GM12878 (cell line): ENCODE data around the gene CFI. TPM values are rescaled to one million over a fixed set of nuclear protein-coding genes. Genes with fewer than 3 reads are reported as not detected.
A peak's percentile ranks its signal among the peaks of the same experiment; 100 is the strongest.

ENCODE experiments used
- BCL11A ChIP-seq: IDR thresholded peaks from 2 replicates; pipeline ENCODE4 v1.6.1; 2011; ENCODE audit warnings: low read depth, low read length
- BRCA1 ChIP-seq: IDR thresholded peaks from 2 replicates; pipeline ENCODE4 v1.6.1; 2011; ENCODE audit warnings: low read depth, low read length, improper control_type of control experiment
- CHD4 ChIP-seq: fragments of 200-600 bp; sonication (generic); IDR thresholded peaks from 2 replicates; pipeline ENCODE4 v1.6.1; 2016; ENCODE audit warnings: mild to moderate bottlenecking
- ESRRA ChIP-seq: IDR thresholded peaks from 2 replicates; pipeline ENCODE4 v1.6.1; 2012; ENCODE audit warnings: mild to moderate bottlenecking, low read length, improper control_type of control experiment
- MTA2 ChIP-seq: fragments of 450-650 bp; IDR thresholded peaks from 2 replicates; pipeline ENCODE4 v1.6.1; 2016; ENCODE audit warnings: low read depth, mild to moderate bottlenecking, moderate library complexity
- MXI1 ChIP-seq: fragments of 150-350 bp; IDR thresholded peaks from 2 replicates; pipeline ENCODE4 v1.6.1; 2011; ENCODE audit warnings: low read depth, mild to moderate bottlenecking, inconsistent platforms, low read length, improper control_type of control experiment
- PAX8 ChIP-seq: fragments of 450-650 bp; IDR thresholded peaks from 2 replicates; pipeline ENCODE4 v1.6.1; 2017; ENCODE audit warnings: mild to moderate bottlenecking, moderate library complexity
- POLR2AphosphoS5 ChIP-seq: IDR thresholded peaks from 2 replicates; pipeline ENCODE4 v1.6.1; 2011; ENCODE audit warnings: mild to moderate bottlenecking, low read length, inconsistent platforms
- RELA ChIP-seq: fragments of 450-650 bp; IDR thresholded peaks from 2 replicates; pipeline ENCODE4 v1.8.0; 2014; ENCODE audit warnings: borderline replicate concordance; ENCODE audit not compliant: partially characterized antibody
- SMAD1 ChIP-seq: fragments of 450-650 bp; IDR thresholded peaks from 2 replicates; pipeline ENCODE4 v1.6.1; 2018; ENCODE audit warnings: mild to moderate bottlenecking, low read depth; ENCODE audit not compliant: partially characterized antibody
- SUPT20H ChIP-seq: IDR thresholded peaks from 2 replicates; pipeline ENCODE4 v1.6.1; 2011; ENCODE audit warnings: low read depth, mild to moderate bottlenecking, low read length, moderate library complexity, borderline replicate concordance; ENCODE audit not compliant: control insufficient read depth
- TCF3 ChIP-seq: IDR thresholded peaks from 2 replicates; pipeline ENCODE4 v1.6.1; 2012; ENCODE audit warnings: low read depth, mild to moderate bottlenecking, low read length, borderline replicate concordance; ENCODE audit not compliant: insufficient read depth
- ZSCAN29 ChIP-seq: fragments of 450-650 bp; IDR thresholded peaks from 2 replicates; pipeline ENCODE4 v1.6.1; 2017; ENCODE audit warnings: mild to moderate bottlenecking, moderate library complexity
- polyA plus RNA-seq, 11 experiments: library from polyadenylated mRNA; depleted of rRNA in 4 of 11; unstranded in 6 of 11; stranded (reverse) in 5 of 11; fragments of >200 nt; fragmentation: Nextera tagmentation in 4 of 11; fragmentation: Illumina TruSeq in 1 of 11; extraction: Ambion mirVana in 4 of 11; extraction: Trizol in 1 of 11; gene quantifications; 1 replicate in 1 of 11; 2 replicates in 10 of 11; pipeline versions ENCODE4 v1.2.1 to v1.2.3, GENCODE V29; 2011 to 2016; ENCODE audit warnings: inconsistent platforms in 2 of 11, missing spikeins in 2 of 11, low read depth in 1 of 11
- total RNA-seq, 4 experiments: library from RNA; depleted of rRNA in 3 of 4; stranded (reverse); fragments of >200 nt in 3 of 4; fragmentation: Illumina TruSeq in 1 of 4; extraction: Trizol in 1 of 4; gene quantifications; 2 replicates each; pipeline versions ENCODE4 v1.2.1 to v1.2.3, GENCODE V29; 2013 to 2021
- TF ChIP-seq, protein P1 (sequence below): IDR thresholded peaks from 2 replicates; pipeline ENCODE4 v1.6.1; 2012; ENCODE audit warnings: low read depth, low read length, improper control_type of control experiment
- TF ChIP-seq, protein P2 (sequence below): IDR thresholded peaks from 2 replicates; pipeline ENCODE4 v1.6.1; 2012; ENCODE audit warnings: low read length, inconsistent platforms
- TF ChIP-seq, protein P3 (sequence below): fragments of 150-350 bp; IDR thresholded peaks from 2 replicates; pipeline ENCODE4 v1.6.1; 2016; ENCODE audit warnings: low read depth, low read length
- TF ChIP-seq, protein P4 (sequence below): fragments of 450-650 bp; IDR thresholded peaks from 2 replicates; pipeline ENCODE4 v1.6.1; 2017; ENCODE audit warnings: low read depth, mild to moderate bottlenecking, moderate library complexity
- TF ChIP-seq, protein P5 (sequence below): fragments of 450-650 bp; IDR thresholded peaks from 2 replicates; pipeline ENCODE4 v1.6.1; 2018; ENCODE audit warnings: mild to moderate bottlenecking, low read depth, moderate library complexity; ENCODE audit not compliant: partially characterized antibody

CFI gene
- total and polyA plus RNA-seq, 10 of the 15 experiments (the other 5 are each of a cell fraction or from before 2014, with no cell fraction given), result 0.15 to 0.28 TPM; not detected in 8

DNA sequence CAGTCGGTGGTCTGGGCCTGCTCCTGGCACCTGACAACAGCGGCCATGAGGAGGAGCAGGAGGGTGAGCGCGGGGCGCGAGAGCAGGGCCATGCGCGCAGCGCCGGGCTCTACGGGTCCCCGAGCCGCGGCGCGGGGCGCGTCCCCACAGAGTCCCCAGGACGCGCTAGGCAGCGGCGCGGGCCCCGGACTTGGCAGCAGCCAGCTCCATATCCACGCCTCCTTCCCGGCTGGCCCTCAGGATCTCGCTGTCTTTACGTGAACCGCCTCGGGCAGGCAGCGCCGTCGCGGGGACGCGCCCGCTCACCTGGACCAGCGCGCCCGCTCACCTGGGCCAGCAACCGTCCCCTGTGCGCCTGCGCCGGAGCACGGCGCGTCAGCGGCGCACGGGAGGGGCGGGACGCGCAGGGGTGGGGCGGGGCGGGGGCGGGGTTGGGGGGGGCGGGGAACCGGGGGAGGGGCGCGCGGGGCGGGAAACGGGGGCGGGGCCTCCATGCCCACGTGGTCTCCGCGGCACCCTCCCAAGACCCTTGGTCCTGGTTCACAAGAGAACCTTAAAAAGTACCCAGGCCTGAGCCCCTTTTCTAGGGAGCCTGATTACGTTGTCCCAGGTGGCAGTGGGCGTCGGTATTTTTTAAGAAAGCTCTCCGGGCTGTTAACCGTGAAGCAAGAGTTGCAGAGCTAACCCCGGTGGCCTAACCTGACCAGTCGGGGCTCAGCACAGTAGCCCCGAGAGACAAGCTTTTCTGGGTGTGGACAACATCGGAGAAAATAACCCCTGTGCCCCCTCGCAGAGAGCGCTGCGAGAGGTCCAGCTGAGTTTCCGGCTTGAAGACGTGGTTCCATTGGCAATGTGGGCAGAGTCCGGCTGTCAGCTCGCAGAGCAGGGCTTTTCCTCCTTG, 71.8 kb downstream of the CFI start, which contains the start of gene PLA2G12A (continued):
- TF ChIP-seq, protein P1, sequence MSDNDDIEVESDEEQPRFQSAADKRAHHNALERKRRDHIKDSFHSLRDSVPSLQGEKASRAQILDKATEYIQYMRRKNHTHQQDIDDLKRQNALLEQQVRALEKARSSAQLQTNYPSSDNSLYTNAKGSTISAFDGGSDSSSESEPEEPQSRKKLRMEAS, result no peak; the same call in 1 of the 2 replicates
- TF ChIP-seq ZSCAN29, result no peak
- TF ChIP-seq TCF3, result no peak
- no peak for TF ChIP-seq BCL11A
- no peak for TF ChIP-seq SMAD1
- TF ChIP-seq PAX8, result no peak
- no peak for TF ChIP-seq POLR2AphosphoS5
- TF ChIP-seq SUPT20H, result no peak
- no peak for TF ChIP-seq ESRRA
- TF ChIP-seq MXI1, result peak; percentile 43
- TF ChIP-seq, protein P2, sequence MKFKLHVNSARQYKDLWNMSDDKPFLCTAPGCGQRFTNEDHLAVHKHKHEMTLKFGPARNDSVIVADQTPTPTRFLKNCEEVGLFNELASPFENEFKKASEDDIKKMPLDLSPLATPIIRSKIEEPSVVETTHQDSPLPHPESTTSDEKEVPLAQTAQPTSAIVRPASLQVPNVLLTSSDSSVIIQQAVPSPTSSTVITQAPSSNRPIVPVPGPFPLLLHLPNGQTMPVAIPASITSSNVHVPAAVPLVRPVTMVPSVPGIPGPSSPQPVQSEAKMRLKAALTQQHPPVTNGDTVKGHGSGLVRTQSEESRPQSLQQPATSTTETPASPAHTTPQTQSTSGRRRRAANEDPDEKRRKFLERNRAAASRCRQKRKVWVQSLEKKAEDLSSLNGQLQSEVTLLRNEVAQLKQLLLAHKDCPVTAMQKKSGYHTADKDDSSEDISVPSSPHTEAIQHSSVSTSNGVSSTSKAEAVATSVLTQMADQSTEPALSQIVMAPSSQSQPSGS, result no peak
- no peak for TF ChIP-seq BRCA1
- no peak for TF ChIP-seq RELA
- no peak for TF ChIP-seq CHD4
- TF ChIP-seq, protein P3, sequence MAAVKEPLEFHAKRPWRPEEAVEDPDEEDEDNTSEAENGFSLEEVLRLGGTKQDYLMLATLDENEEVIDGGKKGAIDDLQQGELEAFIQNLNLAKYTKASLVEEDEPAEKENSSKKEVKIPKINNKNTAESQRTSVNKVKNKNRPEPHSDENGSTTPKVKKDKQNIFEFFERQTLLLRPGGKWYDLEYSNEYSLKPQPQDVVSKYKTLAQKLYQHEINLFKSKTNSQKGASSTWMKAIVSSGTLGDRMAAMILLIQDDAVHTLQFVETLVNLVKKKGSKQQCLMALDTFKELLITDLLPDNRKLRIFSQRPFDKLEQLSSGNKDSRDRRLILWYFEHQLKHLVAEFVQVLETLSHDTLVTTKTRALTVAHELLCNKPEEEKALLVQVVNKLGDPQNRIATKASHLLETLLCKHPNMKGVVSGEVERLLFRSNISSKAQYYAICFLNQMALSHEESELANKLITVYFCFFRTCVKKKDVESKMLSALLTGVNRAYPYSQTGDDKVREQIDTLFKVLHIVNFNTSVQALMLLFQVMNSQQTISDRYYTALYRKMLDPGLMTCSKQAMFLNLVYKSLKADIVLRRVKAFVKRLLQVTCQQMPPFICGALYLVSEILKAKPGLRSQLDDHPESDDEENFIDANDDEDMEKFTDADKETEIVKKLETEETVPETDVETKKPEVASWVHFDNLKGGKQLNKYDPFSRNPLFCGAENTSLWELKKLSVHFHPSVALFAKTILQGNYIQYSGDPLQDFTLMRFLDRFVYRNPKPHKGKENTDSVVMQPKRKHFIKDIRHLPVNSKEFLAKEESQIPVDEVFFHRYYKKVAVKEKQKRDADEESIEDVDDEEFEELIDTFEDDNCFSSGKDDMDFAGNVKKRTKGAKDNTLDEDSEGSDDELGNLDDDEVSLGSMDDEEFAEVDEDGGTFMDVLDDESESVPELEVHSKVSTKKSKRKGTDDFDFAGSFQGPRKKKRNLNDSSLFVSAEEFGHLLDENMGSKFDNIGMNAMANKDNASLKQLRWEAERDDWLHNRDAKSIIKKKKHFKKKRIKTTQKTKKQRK, result no peak
- TF ChIP-seq, protein P4, sequence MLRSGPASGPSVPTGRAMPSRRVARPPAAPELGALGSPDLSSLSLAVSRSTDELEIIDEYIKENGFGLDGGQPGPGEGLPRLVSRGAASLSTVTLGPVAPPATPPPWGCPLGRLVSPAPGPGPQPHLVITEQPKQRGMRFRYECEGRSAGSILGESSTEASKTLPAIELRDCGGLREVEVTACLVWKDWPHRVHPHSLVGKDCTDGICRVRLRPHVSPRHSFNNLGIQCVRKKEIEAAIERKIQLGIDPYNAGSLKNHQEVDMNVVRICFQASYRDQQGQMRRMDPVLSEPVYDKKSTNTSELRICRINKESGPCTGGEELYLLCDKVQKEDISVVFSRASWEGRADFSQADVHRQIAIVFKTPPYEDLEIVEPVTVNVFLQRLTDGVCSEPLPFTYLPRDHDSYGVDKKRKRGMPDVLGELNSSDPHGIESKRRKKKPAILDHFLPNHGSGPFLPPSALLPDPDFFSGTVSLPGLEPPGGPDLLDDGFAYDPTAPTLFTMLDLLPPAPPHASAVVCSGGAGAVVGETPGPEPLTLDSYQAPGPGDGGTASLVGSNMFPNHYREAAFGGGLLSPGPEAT, result peak; percentile 39; the same call in 1 of the 2 replicates
- TF ChIP-seq MTA2, result no peak
- TF ChIP-seq, protein P5, sequence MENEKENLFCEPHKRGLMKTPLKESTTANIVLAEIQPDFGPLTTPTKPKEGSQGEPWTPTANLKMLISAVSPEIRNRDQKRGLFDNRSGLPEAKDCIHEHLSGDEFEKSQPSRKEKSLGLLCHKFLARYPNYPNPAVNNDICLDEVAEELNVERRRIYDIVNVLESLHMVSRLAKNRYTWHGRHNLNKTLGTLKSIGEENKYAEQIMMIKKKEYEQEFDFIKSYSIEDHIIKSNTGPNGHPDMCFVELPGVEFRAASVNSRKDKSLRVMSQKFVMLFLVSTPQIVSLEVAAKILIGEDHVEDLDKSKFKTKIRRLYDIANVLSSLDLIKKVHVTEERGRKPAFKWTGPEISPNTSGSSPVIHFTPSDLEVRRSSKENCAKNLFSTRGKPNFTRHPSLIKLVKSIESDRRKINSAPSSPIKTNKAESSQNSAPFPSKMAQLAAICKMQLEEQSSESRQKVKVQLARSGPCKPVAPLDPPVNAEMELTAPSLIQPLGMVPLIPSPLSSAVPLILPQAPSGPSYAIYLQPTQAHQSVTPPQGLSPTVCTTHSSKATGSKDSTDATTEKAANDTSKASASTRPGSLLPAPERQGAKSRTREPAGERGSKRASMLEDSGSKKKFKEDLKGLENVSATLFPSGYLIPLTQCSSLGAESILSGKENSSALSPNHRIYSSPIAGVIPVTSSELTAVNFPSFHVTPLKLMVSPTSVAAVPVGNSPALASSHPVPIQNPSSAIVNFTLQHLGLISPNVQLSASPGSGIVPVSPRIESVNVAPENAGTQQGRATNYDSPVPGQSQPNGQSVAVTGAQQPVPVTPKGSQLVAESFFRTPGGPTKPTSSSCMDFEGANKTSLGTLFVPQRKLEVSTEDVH, result no peak
